ENCODE data around the gene DIO3. TPM values are rescaled to one million over a fixed set of nuclear protein-coding genes. Genes with fewer than 3 reads are reported as not detected.
"Not testable (repeated sequence)": the region's sequence is repeated elsewhere in the genome, so short reads cannot be mapped to it uniquely, and the experiment has no call there.

Gene DIO3
- total RNA-seq, 1 donor from 2014 or later = not detected

- no peak for DNase-seq
- no peaks in the 10 kb centered on the region for H3K36me3 ChIP-seq
- H3K9me3 ChIP-seq (replicated peaks) = peaks cover 11% of the 10 kb centered on the region
- intact Hi-C loops (cut with micrococcal nuclease) = no loop called here
- no peaks in the 10 kb centered on the region for H3K4me1 ChIP-seq
- TF ChIP-seq CTCF (IDR thresholded peaks at IDR 0.05; ENCODE audit: borderline replicate concordance) = no peak
- H3K27ac ChIP-seq (replicated peaks) = no peak overlapping the region
- peaks cover 65% of the 10 kb centered on the region for H3K27me3 ChIP-seq (ENCODE audit: low read depth)
- H3K4me3 ChIP-seq = no peak overlapping the region
Observed at GRCh38 chr14:101548710-101549109, 12.6 kb upstream of the DIO3 start.

- H3K4me1 ChIP-seq = no peaks in the 10 kb centered on the region
- intact Hi-C loops (cut with micrococcal nuclease) = no loop called here
- no peak overlapping the region for H3K27ac ChIP-seq (replicated peaks)
- H3K27me3 ChIP-seq (ENCODE audit: low read depth) = peaks cover 69% of the 10 kb centered on the region
- H3K4me3 ChIP-seq = no peak overlapping the region
- no peaks in the 10 kb centered on the region for H3K36me3 ChIP-seq
- DNase-seq = no peak
- H3K9me3 ChIP-seq (replicated peaks) = peaks cover 7% of the 10 kb centered on the region
- no peak for TF ChIP-seq CTCF (IDR thresholded peaks at IDR 0.05; ENCODE audit: borderline replicate concordance)
Observed at GRCh38 chr14:101549154-101549553, 12.1 kb upstream of the DIO3 start.

- H3K36me3 ChIP-seq; H3K4me3 ChIP-seq; H3K4me1 ChIP-seq; intact Hi-C loops (cut with micrococcal nuclease); H3K9me3 ChIP-seq (replicated peaks); DNase-seq; H3K27ac ChIP-seq (replicated peaks): not testable (repeated sequence)
- peaks cover 74% of the 10 kb centered on the region for H3K27me3 ChIP-seq (ENCODE audit: low read depth)
Observed at GRCh38 chr14:101550202-101550912, 10.9 kb upstream of the DIO3 start.

GRCh38 chr14:101551729-101552595 lies 9.3 kb upstream of the DIO3 start:
- TF ChIP-seq CTCF (IDR thresholded peaks at IDR 0.05; ENCODE audit: borderline replicate concordance) = no peak
- intact Hi-C loops (cut with micrococcal nuclease) = no loop called here
- no peak for DNase-seq
- H3K36me3 ChIP-seq = no peaks in the 10 kb centered on the region
- H3K27me3 ChIP-seq (ENCODE audit: low read depth) = peaks cover 75% of the 10 kb centered on the region
- no peaks in the 10 kb centered on the region for H3K4me1 ChIP-seq
- H3K27ac ChIP-seq (replicated peaks) = no peak overlapping the region
- no peak overlapping the region for H3K4me3 ChIP-seq
- no peaks in the 10 kb centered on the region for H3K9me3 ChIP-seq (replicated peaks)

- H3K4me1 ChIP-seq = no peaks in the 10 kb centered on the region
- H3K27me3 ChIP-seq (ENCODE audit: low read depth) = peaks cover 75% of the 10 kb centered on the region
- H3K9me3 ChIP-seq (replicated peaks) = no peaks in the 10 kb centered on the region
- intact Hi-C loops (cut with micrococcal nuclease) = no loop called here
- no peak for TF ChIP-seq CTCF (IDR thresholded peaks at IDR 0.05; ENCODE audit: borderline replicate concordance)
- DNase-seq = no peak
- no peaks in the 10 kb centered on the region for H3K36me3 ChIP-seq
- H3K27ac ChIP-seq (replicated peaks) = no peak overlapping the region
- H3K4me3 ChIP-seq = no peak overlapping the region
Observed at GRCh38 chr14:101552786-101553231, 8.5 kb upstream of the DIO3 start.

- intact Hi-C loops (cut with micrococcal nuclease) = no loop called here
- H3K27me3 ChIP-seq (ENCODE audit: low read depth) = peaks cover 75% of the 10 kb centered on the region
- no peak for TF ChIP-seq CTCF (IDR thresholded peaks at IDR 0.05; ENCODE audit: borderline replicate concordance)
- no peaks in the 10 kb centered on the region for H3K4me1 ChIP-seq
- no peak overlapping the region for H3K4me3 ChIP-seq
- no peaks in the 10 kb centered on the region for H3K36me3 ChIP-seq
- no peak for DNase-seq
- H3K9me3 ChIP-seq (replicated peaks) = no peaks in the 10 kb centered on the region
- no peak overlapping the region for H3K27ac ChIP-seq (replicated peaks)
Observed at GRCh38 chr14:101553393-101553792, 7.9 kb upstream of the DIO3 start.

Data from left ventricle myocardium inferior (tissue), 1 donor.